ENCODE measurements around the gene PF4V1.

The PF4V1 gene

GRCh38 chr4:73853246-73853704 lies at the start of gene PF4V1:
Gene PF4V1, plus strand, starts transcription at chr4:73853296. Its CDS starts 67 bp downstream, at chr4:73853363.
- no peak for DNase-seq

- no peak for DNase-seq
Measured at GRCh38 chr4:73810191-73810590, 42.9 kb upstream of the PF4V1 start.

GRCh38 chr4:73811841-73812240 lies 41.3 kb upstream of the PF4V1 start:
- DNase-seq, result no peak

GRCh38 chr4:73814679-73815078 lies 38.4 kb upstream of the PF4V1 start:
- no peak for DNase-seq

GRCh38 chr4:73815145-73815544 lies 38.0 kb upstream of the PF4V1 start:
- DNase-seq, result no peak

GRCh38 chr4:73816814-73817213 lies 36.3 kb upstream of the PF4V1 start:
- no peak for DNase-seq

GRCh38 chr4:73817341-73817740 lies 35.8 kb upstream of the PF4V1 start:
- no peak for DNase-seq

- no peak for DNase-seq
Measured at GRCh38 chr4:73821325-73821724, 31.8 kb upstream of the PF4V1 start.

- no peak for DNase-seq
Measured at GRCh38 chr4:73822389-73822788, 30.7 kb upstream of the PF4V1 start.

- DNase-seq, result no peak
Measured at GRCh38 chr4:73822812-73823504, 30.1 kb upstream of the PF4V1 start.

GRCh38 chr4:73823760-73824159 lies 29.3 kb upstream of the PF4V1 start:
- DNase-seq, result no peak

- DNase-seq, result no peak
Measured at GRCh38 chr4:73828956-73829355, 24.1 kb upstream of the PF4V1 start.

- DNase-seq, result no peak
Measured at GRCh38 chr4:73831569-73831968, 21.5 kb upstream of the PF4V1 start.

- no peak for DNase-seq
Measured at GRCh38 chr4:73832651-73833237, 20.4 kb upstream of the PF4V1 start.

GRCh38 chr4:73836373-73837279 lies 16.5 kb upstream of the PF4V1 start, which contains the start of gene CXCL6:
Gene CXCL6, plus strand, starts transcription at chr4:73836678. Its CDS starts 73 bp downstream, at chr4:73836751.
- DNase-seq, result no peak

- no peak for DNase-seq
Measured at GRCh38 chr4:73839071-73839470, 14.0 kb upstream of the PF4V1 start.

- DNase-seq, result no peak
Measured at GRCh38 chr4:73839715-73840114, 13.4 kb upstream of the PF4V1 start.

- no peak for DNase-seq
Measured at GRCh38 chr4:73841243-73841925, 11.7 kb upstream of the PF4V1 start.

GRCh38 chr4:73842696-73843095 lies 10.4 kb upstream of the PF4V1 start:
- DNase-seq, result no peak

- no peak for DNase-seq
Measured at GRCh38 chr4:73843369-73843768, 9.7 kb upstream of the PF4V1 start.

- no peak for DNase-seq
Measured at GRCh38 chr4:73844345-73844744, 8.8 kb upstream of the PF4V1 start.

- DNase-seq, result no peak
Measured at GRCh38 chr4:73844806-73845205, 8.3 kb upstream of the PF4V1 start.
